IMR-90 (cell line): Measurements from ENCODE around the gene KIAA0513.

Experiments
- CEBPB ChIP-seq: IDR thresholded peaks from 2 replicates; pipeline ENCODE4 v1.6.1; 2012; ENCODE audit warnings: low read depth, low read length, improper control_type of control experiment
- CHD1 ChIP-seq: IDR thresholded peaks from 2 replicates; pipeline ENCODE4 v1.6.1; 2012; ENCODE audit warnings: low read depth, low read length, improper control_type of control experiment
- MAFK ChIP-seq: IDR thresholded peaks from 2 replicates; pipeline ENCODE4 v1.6.1; 2012; ENCODE audit warnings: low read depth, low read length, improper control_type of control experiment
- MAZ ChIP-seq: IDR thresholded peaks from 2 replicates; pipeline ENCODE4 v1.6.1; 2012; ENCODE audit warnings: low read depth, mild to moderate bottlenecking, low read length, improper control_type of control experiment, moderate library complexity, borderline replicate concordance
- MXI1 ChIP-seq: IDR thresholded peaks from 2 replicates; pipeline ENCODE4 v1.6.1; 2012; ENCODE audit warnings: low read depth, mild to moderate bottlenecking, low read length, moderate library complexity, borderline replicate concordance
- NFE2L2 ChIP-seq: fragments of 150-350 bp; IDR thresholded peaks from 2 replicates; pipeline ENCODE4 v1.6.1; 2016; ENCODE audit warnings: low read depth, mild to moderate bottlenecking, low read length
- POLR2A ChIP-seq: IDR thresholded peaks from 2 replicates; pipeline ENCODE4 v1.6.1; 2012; ENCODE audit warnings: mild to moderate bottlenecking, low read depth, low read length
- RAD21 ChIP-seq: IDR thresholded peaks from 2 replicates; pipeline ENCODE4 v1.6.1; 2012; ENCODE audit warnings: low read length, improper control_type of control experiment
- SMC3 ChIP-seq: fragments of 150-350 bp; IDR thresholded peaks from 2 replicates; pipeline ENCODE4 v1.6.1; 2016; ENCODE audit warnings: low read depth, mild to moderate bottlenecking, antibody characterized with exemption, low read length, moderate library complexity
- TF ChIP-seq, protein P1 (sequence below): conservative IDR thresholded peaks from 2 replicates; pipeline ENCODE4 v1.5.1; 2012; ENCODE audit warnings: mild to moderate bottlenecking, low read depth, low read length, improper control_type of control experiment
- TF ChIP-seq, protein P2 (sequence below): fragments of 150-350 bp; IDR thresholded peaks from 2 replicates; pipeline ENCODE4 v1.6.1; 2016; ENCODE audit warnings: low read depth, mild to moderate bottlenecking, low read length, moderate library complexity, borderline replicate concordance
- TF ChIP-seq, protein P3 (sequence below): fragments of 150-350 bp; IDR thresholded peaks from 2 replicates; pipeline ENCODE4 v1.6.1; 2017; ENCODE audit warnings: mild to moderate bottlenecking, antibody characterized with exemption, low read length, low read depth

DNA sequence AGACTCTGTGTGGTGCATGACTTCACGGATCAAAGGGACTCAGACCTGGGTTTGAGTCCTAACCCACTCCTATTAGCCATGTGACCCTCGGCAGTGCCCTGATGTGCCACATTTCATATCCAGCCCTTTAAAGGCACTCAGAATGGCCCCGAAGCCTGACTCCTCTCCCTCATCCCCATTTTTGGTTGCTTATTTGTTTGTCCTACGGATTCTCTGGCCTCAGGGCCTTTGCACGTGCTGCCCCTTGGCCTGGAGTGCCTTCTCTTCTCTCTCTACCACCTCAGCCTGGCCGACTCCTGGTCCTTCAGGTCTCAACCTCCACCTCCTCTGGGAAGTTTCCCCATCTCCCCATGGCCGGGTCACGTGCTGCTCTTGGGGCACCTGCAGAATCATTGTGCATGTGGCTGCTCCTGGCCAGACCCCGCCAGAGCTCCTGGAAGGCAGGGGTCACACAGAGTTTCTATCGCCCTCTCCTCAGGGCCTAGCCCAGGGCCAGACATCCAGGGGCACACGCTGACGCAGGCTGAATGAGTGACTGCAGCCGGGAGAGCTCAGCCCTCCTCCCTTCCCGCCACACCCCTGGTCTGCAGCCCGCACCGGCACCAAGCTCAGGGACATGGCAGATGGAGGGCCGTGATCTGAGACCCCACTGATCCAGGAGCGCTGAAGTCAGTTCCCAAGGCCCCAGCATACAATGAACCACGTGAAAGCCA lies 106.6 kb downstream of the KIAA0513 start:
- TF ChIP-seq, protein P1, sequence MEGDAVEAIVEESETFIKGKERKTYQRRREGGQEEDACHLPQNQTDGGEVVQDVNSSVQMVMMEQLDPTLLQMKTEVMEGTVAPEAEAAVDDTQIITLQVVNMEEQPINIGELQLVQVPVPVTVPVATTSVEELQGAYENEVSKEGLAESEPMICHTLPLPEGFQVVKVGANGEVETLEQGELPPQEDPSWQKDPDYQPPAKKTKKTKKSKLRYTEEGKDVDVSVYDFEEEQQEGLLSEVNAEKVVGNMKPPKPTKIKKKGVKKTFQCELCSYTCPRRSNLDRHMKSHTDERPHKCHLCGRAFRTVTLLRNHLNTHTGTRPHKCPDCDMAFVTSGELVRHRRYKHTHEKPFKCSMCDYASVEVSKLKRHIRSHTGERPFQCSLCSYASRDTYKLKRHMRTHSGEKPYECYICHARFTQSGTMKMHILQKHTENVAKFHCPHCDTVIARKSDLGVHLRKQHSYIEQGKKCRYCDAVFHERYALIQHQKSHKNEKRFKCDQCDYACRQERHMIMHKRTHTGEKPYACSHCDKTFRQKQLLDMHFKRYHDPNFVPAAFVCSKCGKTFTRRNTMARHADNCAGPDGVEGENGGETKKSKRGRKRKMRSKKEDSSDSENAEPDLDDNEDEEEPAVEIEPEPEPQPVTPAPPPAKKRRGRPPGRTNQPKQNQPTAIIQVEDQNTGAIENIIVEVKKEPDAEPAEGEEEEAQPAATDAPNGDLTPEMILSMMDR, result no peak
- TF ChIP-seq POLR2A, result no peak
- no peak for TF ChIP-seq MAFK
- TF ChIP-seq, protein P2, sequence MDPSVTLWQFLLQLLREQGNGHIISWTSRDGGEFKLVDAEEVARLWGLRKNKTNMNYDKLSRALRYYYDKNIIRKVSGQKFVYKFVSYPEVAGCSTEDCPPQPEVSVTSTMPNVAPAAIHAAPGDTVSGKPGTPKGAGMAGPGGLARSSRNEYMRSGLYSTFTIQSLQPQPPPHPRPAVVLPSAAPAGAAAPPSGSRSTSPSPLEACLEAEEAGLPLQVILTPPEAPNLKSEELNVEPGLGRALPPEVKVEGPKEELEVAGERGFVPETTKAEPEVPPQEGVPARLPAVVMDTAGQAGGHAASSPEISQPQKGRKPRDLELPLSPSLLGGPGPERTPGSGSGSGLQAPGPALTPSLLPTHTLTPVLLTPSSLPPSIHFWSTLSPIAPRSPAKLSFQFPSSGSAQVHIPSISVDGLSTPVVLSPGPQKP, result no peak
- no peak for TF ChIP-seq SMC3
- TF ChIP-seq CEBPB, result no peak
- TF ChIP-seq, protein P3, sequence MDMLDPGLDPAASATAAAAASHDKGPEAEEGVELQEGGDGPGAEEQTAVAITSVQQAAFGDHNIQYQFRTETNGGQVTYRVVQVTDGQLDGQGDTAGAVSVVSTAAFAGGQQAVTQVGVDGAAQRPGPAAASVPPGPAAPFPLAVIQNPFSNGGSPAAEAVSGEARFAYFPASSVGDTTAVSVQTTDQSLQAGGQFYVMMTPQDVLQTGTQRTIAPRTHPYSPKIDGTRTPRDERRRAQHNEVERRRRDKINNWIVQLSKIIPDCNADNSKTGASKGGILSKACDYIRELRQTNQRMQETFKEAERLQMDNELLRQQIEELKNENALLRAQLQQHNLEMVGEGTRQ, result no peak
- no peak for TF ChIP-seq MAZ
- TF ChIP-seq MXI1, result no peak
- no peak for TF ChIP-seq RAD21
- no peak for TF ChIP-seq NFE2L2
- no peak for TF ChIP-seq CHD1
